Measurements from ENCODE around the gene SRP19.

DNA sequence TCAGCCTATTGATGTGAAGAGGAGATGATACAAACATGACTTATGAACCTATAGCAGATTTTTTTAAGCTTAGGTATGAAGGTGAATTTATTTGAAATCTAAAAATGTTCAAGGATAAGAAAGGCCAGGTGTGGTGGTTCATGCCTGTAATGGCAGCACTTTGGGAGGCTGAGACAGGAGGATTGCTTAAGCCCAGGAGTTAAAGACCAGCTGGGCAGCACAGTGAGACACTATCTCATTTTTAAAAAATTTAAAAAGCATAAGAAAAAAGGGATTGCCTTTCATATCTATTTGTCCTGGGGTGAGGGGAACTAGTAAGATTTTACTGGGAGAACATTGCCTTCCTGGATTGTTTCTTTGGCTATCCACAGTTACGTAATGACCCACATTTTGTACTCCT lies 40.8 kb upstream of the SRP19 start:
- TF ChIP-seq, protein P1, sequence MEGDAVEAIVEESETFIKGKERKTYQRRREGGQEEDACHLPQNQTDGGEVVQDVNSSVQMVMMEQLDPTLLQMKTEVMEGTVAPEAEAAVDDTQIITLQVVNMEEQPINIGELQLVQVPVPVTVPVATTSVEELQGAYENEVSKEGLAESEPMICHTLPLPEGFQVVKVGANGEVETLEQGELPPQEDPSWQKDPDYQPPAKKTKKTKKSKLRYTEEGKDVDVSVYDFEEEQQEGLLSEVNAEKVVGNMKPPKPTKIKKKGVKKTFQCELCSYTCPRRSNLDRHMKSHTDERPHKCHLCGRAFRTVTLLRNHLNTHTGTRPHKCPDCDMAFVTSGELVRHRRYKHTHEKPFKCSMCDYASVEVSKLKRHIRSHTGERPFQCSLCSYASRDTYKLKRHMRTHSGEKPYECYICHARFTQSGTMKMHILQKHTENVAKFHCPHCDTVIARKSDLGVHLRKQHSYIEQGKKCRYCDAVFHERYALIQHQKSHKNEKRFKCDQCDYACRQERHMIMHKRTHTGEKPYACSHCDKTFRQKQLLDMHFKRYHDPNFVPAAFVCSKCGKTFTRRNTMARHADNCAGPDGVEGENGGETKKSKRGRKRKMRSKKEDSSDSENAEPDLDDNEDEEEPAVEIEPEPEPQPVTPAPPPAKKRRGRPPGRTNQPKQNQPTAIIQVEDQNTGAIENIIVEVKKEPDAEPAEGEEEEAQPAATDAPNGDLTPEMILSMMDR (conservative IDR thresholded peaks at IDR 0.05; ENCODE audit: low read depth in 2 of 2) = no peak
- no peak for TF ChIP-seq EZH2phosphoT487 (IDR thresholded peaks at IDR 0.05; ENCODE audit: unreplicated experiment)
- TF ChIP-seq POLR2AphosphoS5 (IDR thresholded peaks at IDR 0.05; ENCODE audit: low read depth) = no peak
- no peak for TF ChIP-seq EZH2 (IDR thresholded peaks at IDR 0.05; ENCODE audit: low read depth, unreplicated experiment)
- no peak for TF ChIP-seq NANOG (IDR thresholded peaks at IDR 0.05; ENCODE audit: borderline replicate concordance)
- no peak for TF ChIP-seq CREB1 (CRISPR knock-in tag; IDR thresholded peaks at IDR 0.05; ENCODE audit: low read depth)
- TF ChIP-seq, protein P2, sequence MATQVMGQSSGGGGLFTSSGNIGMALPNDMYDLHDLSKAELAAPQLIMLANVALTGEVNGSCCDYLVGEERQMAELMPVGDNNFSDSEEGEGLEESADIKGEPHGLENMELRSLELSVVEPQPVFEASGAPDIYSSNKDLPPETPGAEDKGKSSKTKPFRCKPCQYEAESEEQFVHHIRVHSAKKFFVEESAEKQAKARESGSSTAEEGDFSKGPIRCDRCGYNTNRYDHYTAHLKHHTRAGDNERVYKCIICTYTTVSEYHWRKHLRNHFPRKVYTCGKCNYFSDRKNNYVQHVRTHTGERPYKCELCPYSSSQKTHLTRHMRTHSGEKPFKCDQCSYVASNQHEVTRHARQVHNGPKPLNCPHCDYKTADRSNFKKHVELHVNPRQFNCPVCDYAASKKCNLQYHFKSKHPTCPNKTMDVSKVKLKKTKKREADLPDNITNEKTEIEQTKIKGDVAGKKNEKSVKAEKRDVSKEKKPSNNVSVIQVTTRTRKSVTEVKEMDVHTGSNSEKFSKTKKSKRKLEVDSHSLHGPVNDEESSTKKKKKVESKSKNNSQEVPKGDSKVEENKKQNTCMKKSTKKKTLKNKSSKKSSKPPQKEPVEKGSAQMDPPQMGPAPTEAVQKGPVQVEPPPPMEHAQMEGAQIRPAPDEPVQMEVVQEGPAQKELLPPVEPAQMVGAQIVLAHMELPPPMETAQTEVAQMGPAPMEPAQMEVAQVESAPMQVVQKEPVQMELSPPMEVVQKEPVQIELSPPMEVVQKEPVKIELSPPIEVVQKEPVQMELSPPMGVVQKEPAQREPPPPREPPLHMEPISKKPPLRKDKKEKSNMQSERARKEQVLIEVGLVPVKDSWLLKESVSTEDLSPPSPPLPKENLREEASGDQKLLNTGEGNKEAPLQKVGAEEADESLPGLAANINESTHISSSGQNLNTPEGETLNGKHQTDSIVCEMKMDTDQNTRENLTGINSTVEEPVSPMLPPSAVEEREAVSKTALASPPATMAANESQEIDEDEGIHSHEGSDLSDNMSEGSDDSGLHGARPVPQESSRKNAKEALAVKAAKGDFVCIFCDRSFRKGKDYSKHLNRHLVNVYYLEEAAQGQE (IDR thresholded peaks at IDR 0.05; ENCODE audit: unreplicated experiment) = no peak
- TF ChIP-seq, protein P3, sequence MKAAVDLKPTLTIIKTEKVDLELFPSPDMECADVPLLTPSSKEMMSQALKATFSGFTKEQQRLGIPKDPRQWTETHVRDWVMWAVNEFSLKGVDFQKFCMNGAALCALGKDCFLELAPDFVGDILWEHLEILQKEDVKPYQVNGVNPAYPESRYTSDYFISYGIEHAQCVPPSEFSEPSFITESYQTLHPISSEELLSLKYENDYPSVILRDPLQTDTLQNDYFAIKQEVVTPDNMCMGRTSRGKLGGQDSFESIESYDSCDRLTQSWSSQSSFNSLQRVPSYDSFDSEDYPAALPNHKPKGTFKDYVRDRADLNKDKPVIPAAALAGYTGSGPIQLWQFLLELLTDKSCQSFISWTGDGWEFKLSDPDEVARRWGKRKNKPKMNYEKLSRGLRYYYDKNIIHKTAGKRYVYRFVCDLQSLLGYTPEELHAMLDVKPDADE (IDR thresholded peaks at IDR 0.05) = no peak
- TF ChIP-seq ZNF331 (CRISPR knock-in tag; IDR thresholded peaks at IDR 0.05; ENCODE audit: low read depth) = no peak
- no peak for TF ChIP-seq ZNF114 (CRISPR knock-in tag; IDR thresholded peaks at IDR 0.05)

Measured in GM23338 (cell line).